Amniotic stem cell (primary cell): ENCODE data around the gene ACTRT2.

ENCODE experiments used
- DNase-seq: peaks from one replicate; lab custom pipeline; 2025; lab: John Stamatoyannopoulos, UW

ACTRT2 gene

GRCh38 chr1:3069491-3070308 lies 48.4 kb downstream of the ACTRT2 start:
- peak; percentile 43 for DNase-seq

GRCh38 chr1:3070309-3070643 lies 49.0 kb downstream of the ACTRT2 start:
- DNase-seq = no peak

DNA sequence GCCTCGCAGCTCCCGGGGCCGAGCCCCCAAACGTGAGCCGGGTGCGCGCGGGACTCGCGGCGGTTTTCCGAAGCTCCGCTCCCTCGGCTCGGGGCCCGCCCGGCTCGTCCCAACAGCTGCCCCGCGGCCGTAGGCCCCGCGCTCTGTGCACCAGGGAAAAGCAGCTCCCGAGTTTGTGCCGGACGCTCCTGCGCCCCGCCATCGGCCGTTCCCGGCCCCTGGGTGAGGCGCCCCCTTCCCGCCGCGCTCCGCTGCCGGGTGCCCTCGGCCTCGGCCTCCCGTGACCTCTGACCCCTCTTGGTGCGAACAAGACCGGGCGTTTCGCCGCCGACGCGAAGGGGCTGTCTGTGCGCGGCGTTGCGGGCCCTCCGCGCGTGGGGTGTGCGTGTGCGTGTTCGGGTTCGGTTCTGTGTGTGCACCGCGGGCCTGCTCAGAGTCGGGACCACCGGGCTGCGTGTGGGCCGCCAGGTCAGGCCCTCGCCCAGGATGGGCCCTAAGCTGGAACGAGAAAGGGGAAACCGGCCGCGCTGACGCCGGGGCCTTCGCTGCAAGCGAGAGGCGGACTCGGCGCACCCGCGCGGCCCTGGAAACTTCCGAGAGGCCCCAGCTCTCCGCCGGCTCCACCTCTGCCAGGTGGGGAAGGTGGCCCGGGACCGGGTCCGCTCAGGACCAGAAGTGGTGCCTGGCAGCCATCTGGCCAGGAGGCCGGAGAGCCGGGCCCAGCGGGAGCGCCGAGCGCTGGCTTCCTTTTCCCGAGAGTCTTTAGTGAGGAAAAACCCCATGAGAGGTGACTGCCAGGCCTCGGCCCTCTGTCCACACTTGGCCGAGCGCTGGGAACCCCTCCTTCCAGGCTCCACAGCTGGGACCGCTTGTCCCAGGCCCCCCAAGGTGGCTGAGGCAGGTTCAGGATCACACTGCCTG lies 49.6 kb downstream of the ACTRT2 start:
- DNase-seq = no peak

GRCh38 chr1:3071565-3072390 lies 50.5 kb downstream of the ACTRT2 start:
- no peak for DNase-seq
